Brain microvascular endothelial cell (primary cell): Measurements from ENCODE around the gene NR0B2.

Experiments used
- DNase-seq: peaks from one replicate; pipeline ENCODE4 v3.0.0-alpha.2; 2020
- H3K27ac ChIP-seq: fragments of 250-450 bp; sonication (Bioruptor Pico); 2 replicates; pipeline ENCODE4 v1.5.1; 2020; ENCODE audit warnings: mild to moderate bottlenecking, moderate library complexity
- H3K27me3 ChIP-seq: fragments of 250-450 bp; sonication (Bioruptor Pico); replicated peaks from 2 replicates; pipeline ENCODE4 v1.5.1; 2020; ENCODE audit warnings: mild to moderate bottlenecking
- H3K36me3 ChIP-seq: fragments of 250-450 bp; sonication (Bioruptor Pico); replicated peaks from 2 replicates; pipeline ENCODE4 v1.5.1; 2020; ENCODE audit warnings: mild to moderate bottlenecking
- H3K4me3 ChIP-seq: 2 replicates; pipeline ENCODE4 v1.5.1; 2011; ENCODE audit warnings: low read depth, mild to moderate bottlenecking, control low read depth, low read length, moderate library complexity
- CTCF ChIP-seq: IDR thresholded peaks from 2 replicates; pipeline ENCODE4 v1.5.1; 2011; ENCODE audit warnings: low read depth, mild to moderate bottlenecking, moderate library complexity, low read length, control low read depth, inconsistent platforms; ENCODE audit errors: missing control alignments
- in situ Hi-C: cut with HindIII; loops from 2 replicates; pipeline ENCODE4 v1.10.0; 2017; ENCODE audit warnings: low sequenced_read_pairs, low pct_ligation_motif_present

The NR0B2 gene

GRCh38 chr1:26957306-26957705 is 43.5 kb upstream of the NR0B2 start:
- Histone ChIP-seq H3K27ac (no peak overlapping the region), H3K27me3 (peaks cover 10% of the 10 kb centered on the region), H3K36me3 (no peaks in the 10 kb centered on the region), H3K4me3 (no peak overlapping the region)
- DNase-seq = no peak
- in situ Hi-C loops = loop anchor here (25.0 kb wide), 1 partner anchor 105 kb away; no protein-coding TSS in a partner anchor
- no peak for TF ChIP-seq CTCF

GRCh38 chr1:26956321-26956720 is 42.5 kb upstream of the NR0B2 start:
- in situ Hi-C loops = loop anchor here (25.0 kb wide), 1 partner anchor 106 kb away; no protein-coding TSS in a partner anchor
- no peak overlapping the region for H3K4me3 ChIP-seq

GRCh38 chr1:26953374-26953773 is 39.6 kb upstream of the NR0B2 start:
- Histone ChIP-seq H3K36me3 (no peaks in the 10 kb centered on the region), H3K27me3 (no peaks in the 10 kb centered on the region), H3K27ac (no peak overlapping the region), H3K4me3 (no peak overlapping the region)
- in situ Hi-C loops = loop anchor here (25.0 kb wide), 1 partner anchor 109 kb away; no protein-coding TSS in a partner anchor
- no peak for DNase-seq
- TF ChIP-seq CTCF = no peak

More at GRCh38 chr1:26956321-26956720, 42.5 kb upstream of the NR0B2 start:
- no peak for DNase-seq
- H3K27me3 ChIP-seq = peaks cover 10% of the 10 kb centered on the region
- no peak for TF ChIP-seq CTCF
- no peaks in the 10 kb centered on the region for H3K36me3 ChIP-seq
- H3K27ac ChIP-seq = no peak overlapping the region

- no peak for TF ChIP-seq CTCF
- Histone ChIP-seq H3K27ac (no peak overlapping the region), H3K27me3 (no peaks in the 10 kb centered on the region), H3K4me3 (no peak overlapping the region), H3K36me3 (peaks cover 8% of the 10 kb centered on the region)
- DNase-seq = no peak
- in situ Hi-C loops = loop anchor here (25.0 kb wide), 1 partner anchor 110 kb away; no protein-coding TSS in a partner anchor
Observed at GRCh38 chr1:26951821-26952497, 38.2 kb upstream of the NR0B2 start.

- H3K36me3 ChIP-seq = peaks cover 12% of the 10 kb centered on the region
- in situ Hi-C loops = loop anchor here (25.0 kb wide), 1 partner anchor 111 kb away; no protein-coding TSS in a partner anchor
- H3K27ac ChIP-seq = no peak overlapping the region
- no peak for TF ChIP-seq CTCF
- no peak for DNase-seq
- no peaks in the 10 kb centered on the region for H3K27me3 ChIP-seq
- no peak overlapping the region for H3K4me3 ChIP-seq
Observed at GRCh38 chr1:26951216-26951615, 37.4 kb upstream of the NR0B2 start.

- Histone ChIP-seq H3K4me3 (no peak overlapping the region), H3K27me3 (no peaks in the 10 kb centered on the region), H3K36me3 (peaks cover 19% of the 10 kb centered on the region), H3K27ac (no peak overlapping the region)
- in situ Hi-C loops = loop anchor here (25.0 kb wide), 1 partner anchor 112 kb away; no protein-coding TSS in a partner anchor
- TF ChIP-seq CTCF = no peak
- no peak for DNase-seq
Observed at GRCh38 chr1:26950602-26951001, 36.8 kb upstream of the NR0B2 start.
